Neural crest cell (in vitro differentiated cells): ENCODE data around the gene HSD17B2. TPM values are rescaled to one million over a fixed set of nuclear protein-coding genes. Genes with fewer than 3 reads are reported as not detected.

Experiments used
- DNase-seq: peaks from one replicate; pipeline ENCODE4 v3.0.0; 2021; ENCODE audit warnings: low read depth, mixed read lengths, low spot score
- H3K27ac Mint-ChIP-seq: one replicate; pipeline ENCODE4 v1.8.0; 2021; ENCODE audit warnings: mild to moderate bottlenecking, mixed read lengths; ENCODE audit not compliant: unreplicated experiment
- H3K27me3 Mint-ChIP-seq: 2 replicates; pipeline ENCODE4 v1.8.0; 2021; ENCODE audit warnings: low read depth, mild to moderate bottlenecking, mixed read lengths
- H3K36me3 Mint-ChIP-seq: 2 replicates; pipeline ENCODE4 v1.8.0; 2021; ENCODE audit warnings: low read depth, mild to moderate bottlenecking, mixed read lengths
- H3K4me1 Mint-ChIP-seq: 2 replicates; pipeline ENCODE4 v1.8.0; 2021; ENCODE audit warnings: mixed read lengths
- H3K4me3 Mint-ChIP-seq: one replicate; pipeline ENCODE4 v1.8.0; 2021; ENCODE audit warnings: mild to moderate bottlenecking, mixed read lengths
- H3K9me3 Mint-ChIP-seq: 2 replicates; pipeline ENCODE4 v1.8.0; 2021; ENCODE audit warnings: mixed read lengths
- total RNA-seq: library from RNA; stranded (reverse); gene quantifications from 2 replicates; pipeline ENCODE4 v1.2.1, GENCODE V29; 2021
- TF ChIP-seq, protein P1 (sequence below): fragments of 200-600 bp; sonication (generic); conservative IDR thresholded peaks from 2 replicates; pipeline ENCODE4 v1.5.0; 2021; ENCODE audit warnings: antibody characterized with exemption, mild to moderate bottlenecking

The HSD17B2 gene
- total RNA-seq, 1 donor from 2014 or later, result not detected

DNA sequence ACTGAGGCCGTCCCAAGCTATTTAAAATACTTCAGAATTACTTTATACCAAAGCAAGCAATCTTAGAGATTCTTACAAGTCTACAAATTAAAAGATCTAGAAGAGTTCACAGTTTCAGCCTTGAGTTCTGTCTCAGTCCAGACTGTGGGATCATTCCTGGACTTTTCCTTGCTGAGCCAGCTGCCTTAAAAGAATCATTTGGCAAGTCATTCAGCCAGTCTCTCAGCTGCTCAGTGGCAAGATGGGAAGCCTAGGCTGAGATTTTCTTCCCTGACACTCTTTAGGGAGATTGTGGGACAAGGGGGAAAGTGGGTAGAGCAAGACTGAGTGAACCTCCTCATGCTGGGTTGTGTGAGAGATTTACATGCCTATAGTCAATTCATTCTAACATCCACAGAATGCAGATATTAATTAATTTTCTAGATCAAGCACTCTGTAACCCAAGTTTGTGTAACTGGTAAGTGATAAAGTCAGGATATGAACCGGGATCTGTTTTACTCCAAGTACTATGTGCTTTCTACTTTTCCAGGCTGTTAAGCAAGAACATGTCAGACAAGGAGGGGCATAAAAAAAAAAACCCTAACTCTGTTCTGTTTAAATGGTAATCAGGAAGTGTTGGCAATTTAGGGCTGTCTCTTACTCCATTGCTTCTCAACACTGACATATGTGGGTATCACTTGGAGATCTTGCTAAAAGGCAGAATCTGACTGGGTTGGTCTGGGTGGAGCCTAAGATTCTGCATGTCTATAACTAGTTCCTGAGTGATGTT, 50.1 kb downstream of the HSD17B2 start:
- peaks cover 3% of the 10 kb centered on the region for H3K36me3 Mint-ChIP-seq
- H3K4me1 Mint-ChIP-seq, result no peaks in the 10 kb centered on the region
- no peak for DNase-seq
- TF ChIP-seq, protein P1, sequence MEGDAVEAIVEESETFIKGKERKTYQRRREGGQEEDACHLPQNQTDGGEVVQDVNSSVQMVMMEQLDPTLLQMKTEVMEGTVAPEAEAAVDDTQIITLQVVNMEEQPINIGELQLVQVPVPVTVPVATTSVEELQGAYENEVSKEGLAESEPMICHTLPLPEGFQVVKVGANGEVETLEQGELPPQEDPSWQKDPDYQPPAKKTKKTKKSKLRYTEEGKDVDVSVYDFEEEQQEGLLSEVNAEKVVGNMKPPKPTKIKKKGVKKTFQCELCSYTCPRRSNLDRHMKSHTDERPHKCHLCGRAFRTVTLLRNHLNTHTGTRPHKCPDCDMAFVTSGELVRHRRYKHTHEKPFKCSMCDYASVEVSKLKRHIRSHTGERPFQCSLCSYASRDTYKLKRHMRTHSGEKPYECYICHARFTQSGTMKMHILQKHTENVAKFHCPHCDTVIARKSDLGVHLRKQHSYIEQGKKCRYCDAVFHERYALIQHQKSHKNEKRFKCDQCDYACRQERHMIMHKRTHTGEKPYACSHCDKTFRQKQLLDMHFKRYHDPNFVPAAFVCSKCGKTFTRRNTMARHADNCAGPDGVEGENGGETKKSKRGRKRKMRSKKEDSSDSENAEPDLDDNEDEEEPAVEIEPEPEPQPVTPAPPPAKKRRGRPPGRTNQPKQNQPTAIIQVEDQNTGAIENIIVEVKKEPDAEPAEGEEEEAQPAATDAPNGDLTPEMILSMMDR, result no peak
- peaks cover 6% of the 10 kb centered on the region for H3K9me3 Mint-ChIP-seq
- no peak overlapping the region for H3K27ac Mint-ChIP-seq
- H3K27me3 Mint-ChIP-seq, result peaks cover 8% of the 10 kb centered on the region
- H3K4me3 Mint-ChIP-seq, result no peak overlapping the region

DNA sequence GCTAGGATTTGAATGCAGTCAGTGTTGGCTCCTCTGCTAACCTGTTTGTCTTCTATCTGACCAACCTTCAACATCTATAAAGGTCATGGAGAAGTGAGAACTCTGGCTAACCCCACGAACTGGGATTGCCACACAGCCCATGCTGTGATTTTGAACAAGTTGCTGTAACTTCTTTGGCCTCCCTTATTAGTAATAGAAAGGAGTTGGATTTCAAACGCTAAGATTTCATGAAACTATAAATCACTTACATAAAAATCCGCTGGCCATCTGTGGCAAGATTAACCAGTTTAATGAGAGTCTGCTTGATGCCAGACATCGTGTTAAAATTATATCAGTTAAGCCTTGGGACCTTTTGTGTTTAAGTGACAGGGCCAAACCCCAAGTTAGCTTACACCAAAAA, 53.4 kb downstream of the HSD17B2 start:
- no peak overlapping the region for H3K4me3 Mint-ChIP-seq
- no peak for DNase-seq
- H3K27me3 Mint-ChIP-seq, result no peaks in the 10 kb centered on the region
- no peaks in the 10 kb centered on the region for H3K36me3 Mint-ChIP-seq
- H3K9me3 Mint-ChIP-seq, result peaks cover 3% of the 10 kb centered on the region
- no peaks in the 10 kb centered on the region for H3K4me1 Mint-ChIP-seq
- H3K27ac Mint-ChIP-seq, result no peak overlapping the region
- TF ChIP-seq, protein P1, result no peak

DNA sequence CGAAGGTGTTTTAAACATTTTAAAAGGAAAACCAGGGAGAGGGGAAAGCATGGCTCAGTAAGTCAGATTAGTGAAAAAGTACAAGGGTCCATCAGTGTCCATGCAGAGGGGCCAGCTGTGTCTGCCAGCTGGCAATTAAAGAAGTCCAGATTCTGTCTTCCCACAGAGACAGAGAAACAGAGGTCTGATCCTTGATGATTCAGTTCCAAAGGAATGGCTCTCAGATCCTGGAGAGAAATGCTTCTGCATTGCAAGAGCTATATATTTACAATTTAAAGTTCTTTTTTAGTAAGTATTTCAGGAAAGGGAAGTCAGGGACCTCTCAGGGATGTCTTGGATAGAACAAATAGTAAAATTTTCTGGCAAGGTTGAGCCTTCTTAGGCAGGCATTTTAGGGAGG, 56.2 kb downstream of the HSD17B2 start:
- Mint-ChIP-seq H3K27me3 (no peaks in the 10 kb centered on the region), H3K36me3 (no peaks in the 10 kb centered on the region), H3K27ac (no peak overlapping the region), H3K4me3 (no peak overlapping the region), H3K4me1 (peaks cover 3% of the 10 kb centered on the region), H3K9me3 (peaks cover 3% of the 10 kb centered on the region)
- DNase-seq, result no peak
- TF ChIP-seq, protein P1, result no peak

DNA sequence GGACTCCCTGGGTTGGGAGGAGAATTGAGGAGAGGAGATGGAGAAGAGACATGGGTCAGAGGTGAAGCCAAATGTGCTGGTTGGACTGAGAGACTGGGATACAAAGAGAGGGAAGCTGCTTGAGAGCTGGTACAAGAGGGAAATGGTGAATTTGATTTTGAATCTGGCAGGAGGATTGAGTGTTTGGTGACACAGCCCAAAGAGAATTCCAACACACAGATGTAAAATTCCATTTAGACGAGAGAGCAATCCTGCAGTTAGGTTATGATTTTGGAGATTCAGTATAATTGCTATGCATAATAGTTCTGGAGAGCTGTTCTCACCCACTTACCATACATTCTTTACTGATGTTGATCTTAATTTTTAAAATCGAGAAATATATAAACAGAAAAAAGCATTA, 57.7 kb downstream of the HSD17B2 start:
- H3K4me3 Mint-ChIP-seq, result no peak overlapping the region
- TF ChIP-seq, protein P1, result no peak
- no peak overlapping the region for H3K27ac Mint-ChIP-seq
- DNase-seq, result no peak
- H3K9me3 Mint-ChIP-seq, result peaks cover 3% of the 10 kb centered on the region
- no peaks in the 10 kb centered on the region for H3K27me3 Mint-ChIP-seq
- no peaks in the 10 kb centered on the region for H3K36me3 Mint-ChIP-seq
- H3K4me1 Mint-ChIP-seq, result peaks cover 3% of the 10 kb centered on the region

DNA sequence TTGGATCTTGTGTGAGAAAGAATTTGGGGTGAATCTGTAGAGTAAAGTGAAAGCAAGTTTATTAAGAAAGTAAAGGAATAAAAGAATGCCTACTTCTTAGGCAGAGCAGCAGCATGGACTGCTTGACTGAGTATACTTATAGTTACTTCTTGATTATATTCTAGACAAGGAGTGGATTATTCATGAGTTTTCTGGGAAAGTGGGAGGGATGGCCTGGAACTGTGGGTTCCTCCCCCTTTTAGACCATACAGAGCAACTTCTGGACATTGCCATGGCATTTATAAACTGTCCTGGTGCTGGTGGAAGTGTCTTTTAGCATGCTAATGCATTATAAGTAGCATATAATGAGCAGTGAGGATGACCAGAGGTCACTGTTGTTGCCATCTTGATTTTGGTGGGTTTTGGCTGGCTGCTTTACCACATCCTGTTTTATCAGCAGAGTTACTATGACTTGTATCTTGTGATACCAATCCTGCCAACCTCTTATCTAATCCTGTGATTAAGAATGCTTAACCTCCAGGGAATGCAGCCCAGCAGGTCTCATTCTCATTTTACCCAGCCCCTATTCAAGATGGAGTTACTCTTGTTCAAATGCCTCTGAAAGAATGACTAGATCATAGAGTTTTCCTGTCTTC, 58.7 kb downstream of the HSD17B2 start:
- H3K4me1 Mint-ChIP-seq, result peaks cover 3% of the 10 kb centered on the region
- H3K4me3 Mint-ChIP-seq, result no peak overlapping the region
- peaks cover 3% of the 10 kb centered on the region for H3K9me3 Mint-ChIP-seq
- DNase-seq, result no peak
- no peak overlapping the region for H3K27ac Mint-ChIP-seq
- TF ChIP-seq, protein P1, result no peak
- no peaks in the 10 kb centered on the region for H3K27me3 Mint-ChIP-seq
- no peaks in the 10 kb centered on the region for H3K36me3 Mint-ChIP-seq
